Cardiac fibroblast (primary cell): Measurements from ENCODE around the gene CASP1.
"Not testable (repeated sequence)": the region's sequence is repeated elsewhere in the genome, so short reads cannot be mapped to it uniquely, and the experiment has no call there.

Experiments
- DNase-seq, 2 donors: peaks; one replicate each; pipeline versions ENCODE4 v3.0.0 to v3.0.0-alpha.2; 2010; ENCODE audit warnings: low read depth in 2 of 2
- H3K4me3 ChIP-seq, 2 donors: replicated peaks in 1 of 2; 1 replicate in 1 of 2; 2 replicates in 1 of 2; pipeline ENCODE4 v1.5.1; 2011; ENCODE audit warnings: low read depth in 2 of 2, low read length in 2 of 2, mild to moderate bottlenecking in 2 of 2, moderate library complexity in 1 of 2
- CTCF ChIP-seq: IDR thresholded peaks from one replicate; pipeline ENCODE4 v1.5.1; 2011; ENCODE audit warnings: low read depth, mild to moderate bottlenecking, low read length, inconsistent platforms

CASP1 gene

GRCh38 chr11:105071089-105071732 lies 36.3 kb upstream of the CASP1 start:
- DNase-seq: no peak
- H3K4me3 ChIP-seq: no peak overlapping the region
- TF ChIP-seq CTCF: no peak

- no peak overlapping the region for H3K4me3 ChIP-seq
- no peak for DNase-seq
- TF ChIP-seq CTCF: no peak
Measured at GRCh38 chr11:105070306-105070705, 35.4 kb upstream of the CASP1 start.

GRCh38 chr11:105069749-105070148 lies 34.8 kb upstream of the CASP1 start:
- not testable (repeated sequence) for DNase-seq, H3K4me3 ChIP-seq

- H3K4me3 ChIP-seq, DNase-seq: not testable (repeated sequence)
Measured at GRCh38 chr11:105063245-105063941, 28.4 kb upstream of the CASP1 start.

- H3K4me3 ChIP-seq: no peak overlapping the region
- no peak for DNase-seq
- no peak for TF ChIP-seq CTCF
Measured at GRCh38 chr11:105057432-105057831, 22.5 kb upstream of the CASP1 start.

- DNase-seq: no peak
- no peak for TF ChIP-seq CTCF
Measured at GRCh38 chr11:105056446-105056845, 21.5 kb upstream of the CASP1 start.

GRCh38 chr11:105054723-105055493 lies 20.0 kb upstream of the CASP1 start:
- TF ChIP-seq CTCF: no peak
- no peak for DNase-seq
- no peak overlapping the region for H3K4me3 ChIP-seq

More at GRCh38 chr11:105056446-105056845, 21.5 kb upstream of the CASP1 start:
- no peak overlapping the region for H3K4me3 ChIP-seq
